Stimulated activated CD4-positive, alpha-beta T cell treated with anti-CD3 and anti-CD28 coated beads, Interleukin-2, amount 100 ng/mL, for 24 hours (primary cell): ENCODE data around the gene IL17RA.
A peak's percentile ranks its signal among the peaks of the same experiment; 100 is the strongest.
"Not testable (repeated sequence)": the region's sequence is repeated elsewhere in the genome, so short reads cannot be mapped to it uniquely, and the experiment has no call there.

ENCODE experiments used
- DNase-seq, 2 donors: peaks; one replicate each; pipeline ENCODE4 v3.0.0-alpha.2; 2020

IL17RA gene

GRCh38 chr22:17121233-17122195, 36.7 kb downstream of the IL17RA start, which contains the start of gene TMEM121B:
TSS of gene TMEM121B (minus strand) at chr22:17121360. CDS start at chr22:17121127, 233 bp downstream.
- DNase-seq: peak; percentile 33 to 39

DNA sequence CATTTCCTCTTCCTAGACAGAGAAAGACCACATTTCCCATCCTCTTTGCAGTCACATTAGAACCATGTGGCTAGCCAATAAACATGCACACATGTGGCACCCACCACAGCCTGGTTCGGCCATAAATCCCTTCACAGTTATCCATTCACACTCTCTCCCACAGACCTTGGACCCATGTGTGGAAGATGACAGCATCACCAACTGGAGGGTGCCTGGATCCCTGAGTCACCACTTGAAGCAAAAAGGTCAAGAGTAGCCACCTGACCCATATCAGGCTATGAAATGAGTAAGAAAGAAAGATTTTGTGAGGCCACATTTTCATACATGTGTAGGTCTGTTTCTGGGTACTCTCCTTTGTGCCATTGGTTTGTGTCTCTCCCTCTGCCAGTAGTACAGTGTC, 45.4 kb downstream of the IL17RA start:
- no peak for DNase-seq

GRCh38 chr22:17131686-17132085, 46.9 kb downstream of the IL17RA start:
- no peak for DNase-seq

DNA sequence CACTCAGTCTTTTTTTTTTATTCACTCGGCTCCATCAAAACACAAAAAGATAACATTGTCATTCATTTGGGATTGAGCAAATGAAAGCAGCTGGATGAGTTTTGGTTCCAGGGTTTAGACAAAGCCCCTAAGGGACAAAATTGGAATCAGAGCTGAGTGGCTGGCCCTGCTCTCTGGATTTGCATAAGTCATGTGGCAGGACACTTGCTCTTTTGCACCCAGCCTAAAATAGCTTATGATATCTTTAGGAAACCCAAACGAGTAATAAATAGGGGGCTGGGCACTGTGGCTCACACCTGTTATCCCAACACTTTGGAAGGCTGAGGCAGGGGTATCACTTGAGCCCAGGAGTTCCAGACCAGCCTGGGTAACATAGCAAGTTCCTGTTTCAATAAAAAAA, 47.3 kb downstream of the IL17RA start:
- no peak for DNase-seq

- no peak for DNase-seq
Observed at GRCh38 chr22:17133137-17133536, 48.3 kb downstream of the IL17RA start.

DNA sequence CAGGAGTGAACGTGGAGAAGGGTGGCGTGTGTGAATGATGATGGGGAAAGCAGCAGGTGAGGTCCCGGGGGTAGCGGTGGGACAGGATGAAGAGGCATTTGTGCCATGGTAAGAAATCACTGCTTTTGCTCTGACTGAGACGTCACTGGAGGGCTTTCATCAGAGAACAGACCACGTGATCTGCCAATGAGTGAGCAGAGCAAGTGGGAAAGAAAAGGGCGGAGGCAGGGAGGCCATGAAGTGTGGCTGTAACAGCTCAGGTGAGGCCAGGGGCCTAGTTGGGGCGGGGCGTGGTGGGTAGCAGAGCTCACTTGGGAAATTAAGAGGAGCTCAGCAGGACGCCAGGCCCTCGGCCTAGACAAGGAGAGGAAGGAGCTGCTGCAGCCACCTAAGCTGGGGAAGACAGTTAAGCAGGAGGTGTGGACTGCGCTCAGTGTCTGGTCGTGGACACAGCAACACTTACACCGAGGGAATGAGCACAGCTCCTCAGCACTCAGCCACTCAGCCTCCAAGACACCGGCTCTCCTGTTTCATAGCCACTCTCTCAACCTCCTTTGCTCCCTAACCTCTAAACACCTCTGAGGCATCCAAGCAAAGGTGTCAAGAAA, 50.5 kb downstream of the IL17RA start:
- DNase-seq: no peak

- DNase-seq: no peak
Observed at GRCh38 chr22:17137170-17137569, 52.4 kb downstream of the IL17RA start.

GRCh38 chr22:17137861-17138425, 53.1 kb downstream of the IL17RA start:
- no peak for DNase-seq

- no peak for DNase-seq
Observed at GRCh38 chr22:17138513-17138912, 53.7 kb downstream of the IL17RA start.

DNA sequence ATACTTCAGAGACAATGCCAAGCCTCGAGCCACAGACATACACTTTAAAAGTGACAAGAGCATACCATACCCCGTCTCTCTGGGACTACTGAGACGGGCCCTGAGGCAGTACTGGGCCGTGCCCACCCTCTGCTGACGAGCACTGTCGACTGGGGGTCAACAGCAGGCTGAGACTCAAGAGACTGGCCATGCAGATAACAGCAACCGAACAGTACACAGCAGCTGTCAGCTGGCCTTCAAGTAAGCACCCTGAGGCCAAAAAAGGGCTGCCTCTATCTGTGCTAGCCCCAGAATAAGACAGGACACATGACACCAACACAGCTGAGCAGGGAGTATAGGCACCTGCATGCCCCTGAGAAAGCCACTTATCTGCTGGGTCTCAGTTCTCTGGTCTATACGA, 55.2 kb downstream of the IL17RA start:
- no peak for DNase-seq

- no peak for DNase-seq
Observed at GRCh38 chr22:17140826-17141766, 56.3 kb downstream of the IL17RA start.

- no peak for DNase-seq
Observed at GRCh38 chr22:17143101-17143500, 58.3 kb downstream of the IL17RA start.

GRCh38 chr22:17143826-17144225, 59.0 kb downstream of the IL17RA start:
- DNase-seq: no peak

DNA sequence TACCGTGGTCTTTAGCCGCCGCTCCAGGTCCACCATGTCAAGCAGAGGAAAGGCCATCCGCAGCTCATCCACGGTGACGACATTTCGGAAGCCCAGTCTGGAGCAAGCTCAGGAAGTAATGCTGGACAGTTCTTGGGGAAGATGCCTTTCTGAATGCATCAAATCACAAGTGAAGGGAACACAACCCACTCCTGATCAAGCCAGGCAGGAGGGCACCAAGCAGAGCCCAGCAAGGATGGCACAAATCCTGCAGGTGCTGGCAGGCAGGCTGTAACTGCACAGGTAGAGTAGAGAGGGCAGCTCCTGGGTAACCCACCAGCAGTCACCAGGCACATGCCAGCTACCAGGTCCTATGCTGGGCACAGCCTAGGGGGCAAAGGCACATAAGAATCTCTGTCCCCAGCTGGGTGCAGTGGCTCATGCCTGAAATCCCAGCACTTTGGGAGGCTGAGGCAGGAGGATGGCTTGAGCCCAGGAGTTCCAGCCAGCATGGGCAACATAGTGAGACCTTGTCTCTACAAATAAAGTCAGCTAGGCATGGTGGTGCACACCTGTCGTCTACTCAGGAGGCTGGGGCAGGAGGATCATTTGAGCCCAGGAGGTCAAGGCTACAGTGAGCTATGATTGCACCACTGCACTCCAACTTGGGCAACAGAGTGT, 60.4 kb downstream of the IL17RA start:
- no peak for DNase-seq

- not testable (repeated sequence) for DNase-seq
Observed at GRCh38 chr22:17147458-17147857, 62.7 kb downstream of the IL17RA start.

- DNase-seq: no peak
Observed at GRCh38 chr22:17149076-17149815, 64.4 kb downstream of the IL17RA start.

GRCh38 chr22:17152340-17152739, 67.5 kb downstream of the IL17RA start:
- no peak for DNase-seq

- DNase-seq: no peak
Observed at GRCh38 chr22:17152971-17153370, 68.2 kb downstream of the IL17RA start.

GRCh38 chr22:17155941-17156340, 71.1 kb downstream of the IL17RA start:
- DNase-seq: no peak

DNA sequence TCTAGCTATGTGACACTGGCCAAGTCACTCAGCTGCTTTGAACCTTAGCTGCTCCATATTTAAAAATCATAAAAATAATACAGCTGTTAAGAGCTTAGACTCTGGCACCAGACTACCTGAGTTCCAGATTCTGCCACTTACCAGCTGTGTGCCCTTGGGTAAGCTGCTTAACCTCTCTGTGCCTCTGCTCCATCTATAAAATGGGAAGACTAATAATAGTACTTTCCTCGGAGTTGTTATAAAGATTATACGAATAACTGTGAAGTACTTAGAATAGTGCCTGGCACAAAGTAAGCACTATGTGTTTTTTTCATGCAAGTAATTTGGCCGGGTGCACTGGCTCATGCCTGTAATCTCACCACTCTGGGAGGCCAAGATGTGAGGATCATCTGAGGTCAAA, 72.9 kb downstream of the IL17RA start:
- DNase-seq: no peak

DNA sequence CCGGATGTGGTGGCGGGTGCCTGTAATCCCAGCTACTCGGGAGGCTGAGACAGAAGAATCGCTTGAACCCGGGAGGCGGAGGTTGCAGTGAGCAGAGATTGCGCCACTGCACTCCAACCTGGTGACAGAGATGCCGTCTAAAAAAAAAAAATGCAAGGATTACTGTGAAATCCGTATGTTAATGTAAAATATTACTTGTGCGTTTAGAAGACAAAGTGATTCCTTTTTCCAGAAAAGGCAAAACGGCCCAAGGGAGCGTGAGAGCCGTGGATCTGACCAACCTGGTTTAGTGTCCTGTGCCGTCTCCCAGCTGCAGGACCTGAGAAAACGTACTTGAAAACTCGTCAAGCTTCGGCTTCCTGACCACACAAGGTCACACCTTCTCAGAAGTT, 73.4 kb downstream of the IL17RA start:
- DNase-seq: no peak
